HG03460 (cell line): ENCODE results near the gene PEX10.

Experiments used
- ATAC-seq: cut with Tn5 transposase; IDR thresholded peaks from one replicate; pipeline ENCODE4 v1.9.1; 2021; ENCODE audit not compliant: unreplicated experiment

PEX10 gene

GRCh38 chr1:2426540-2426939 is 14.2 kb upstream of the PEX10 start:
- no peak for ATAC-seq

- no peak for ATAC-seq
Observed at GRCh38 chr1:2425892-2426291, 13.5 kb upstream of the PEX10 start.

- no peak for ATAC-seq
Observed at GRCh38 chr1:2422523-2422922, 10.2 kb upstream of the PEX10 start.

- no peak for ATAC-seq
Observed at GRCh38 chr1:2419416-2419815, 7.1 kb upstream of the PEX10 start.

- no peak for ATAC-seq
Observed at GRCh38 chr1:2418791-2419320, 6.5 kb upstream of the PEX10 start.

- ATAC-seq, result no peak
Observed at GRCh38 chr1:2417833-2418225, 5.5 kb upstream of the PEX10 start.

GRCh38 chr1:2417083-2417832 is 4.9 kb upstream of the PEX10 start:
- no peak for ATAC-seq

- no peak for ATAC-seq
Observed at GRCh38 chr1:2416403-2416802, 4.0 kb upstream of the PEX10 start.

GRCh38 chr1:2415801-2416208 is 3.4 kb upstream of the PEX10 start:
- ATAC-seq, result no peak

GRCh38 chr1:2415337-2415736 is 3.0 kb upstream of the PEX10 start:
- no peak for ATAC-seq

GRCh38 chr1:2414297-2414958 is 2.1 kb upstream of the PEX10 start:
- no peak for ATAC-seq

- ATAC-seq, result no peak
Observed at GRCh38 chr1:2413495-2414296, 1.3 kb upstream of the PEX10 start.

- ATAC-seq, result peak; percentile 16
Observed at GRCh38 chr1:2412773-2413494, 570 bp upstream of the PEX10 start.

GRCh38 chr1:2411801-2412394 is 466 bp downstream of the PEX10 start:
- peak; percentile 11 for ATAC-seq

GRCh38 chr1:2409745-2410144 is 2.6 kb downstream of the PEX10 start:
- ATAC-seq, result no peak

- no peak for ATAC-seq
Observed at GRCh38 chr1:2408859-2409276, 3.5 kb downstream of the PEX10 start.

- no peak for ATAC-seq
Observed at GRCh38 chr1:2408456-2408855, 3.9 kb downstream of the PEX10 start.

GRCh38 chr1:2407991-2408275 is 4.4 kb downstream of the PEX10 start:
- ATAC-seq, result no peak

GRCh38 chr1:2407166-2407990 is 5.0 kb downstream of the PEX10 start:
- ATAC-seq, result no peak
